HL-60/S4 (cell line): ENCODE data around the gene TTC28.

Experiments used
- in situ Hi-C: fragments of 300-500 bp; cut with MboI; formaldehyde crosslinking; loops from 2 replicates; pipeline ENCODE4 v1.14.3; 2022; ENCODE audit warnings: low sequenced_read_pairs

The TTC28 gene

GRCh38 chr22:28412109-28412508 is 267.5 kb downstream of the TTC28 start:
- in situ Hi-C loops: no loop called here

- in situ Hi-C loops: no loop called here
These were observed 268.5 kb downstream of the TTC28 start for GRCh38 chr22:28411125-28411524.

DNA sequence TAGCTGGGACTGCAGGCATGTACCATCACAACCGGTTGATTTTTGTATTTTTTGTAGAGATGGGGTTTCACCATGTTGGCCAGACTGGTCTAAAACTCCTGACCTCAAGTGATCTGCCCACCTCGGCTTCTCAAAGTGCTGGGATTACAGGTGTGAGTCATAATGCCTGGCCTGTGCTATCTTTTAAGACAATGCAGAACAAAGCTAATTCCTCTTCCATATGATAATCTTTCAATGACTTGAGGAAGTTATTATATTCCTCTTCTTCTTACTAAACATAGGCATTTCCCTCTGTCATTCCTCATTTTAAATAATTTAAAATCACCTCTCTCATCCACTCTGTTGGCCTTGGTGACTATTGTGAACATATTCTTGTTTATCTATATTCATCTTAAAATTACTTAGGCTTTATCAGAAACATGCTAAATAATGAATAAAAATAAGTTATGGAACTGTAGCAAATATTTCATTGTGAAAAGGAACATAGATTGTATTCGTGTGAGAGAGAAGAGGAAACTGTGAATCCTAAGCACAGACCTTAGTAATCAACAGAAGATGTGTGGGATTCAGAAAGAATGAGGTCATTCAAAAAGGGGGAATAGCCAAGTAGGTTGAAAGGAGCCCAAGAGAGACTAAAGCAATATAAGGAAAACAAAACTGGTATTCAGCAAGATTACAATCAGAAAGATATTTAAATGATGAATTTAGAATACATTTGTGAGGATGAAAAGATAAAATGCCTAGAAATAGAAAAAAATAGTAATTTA is 269.4 kb downstream of the TTC28 start:
- in situ Hi-C loops: no loop called here

DNA sequence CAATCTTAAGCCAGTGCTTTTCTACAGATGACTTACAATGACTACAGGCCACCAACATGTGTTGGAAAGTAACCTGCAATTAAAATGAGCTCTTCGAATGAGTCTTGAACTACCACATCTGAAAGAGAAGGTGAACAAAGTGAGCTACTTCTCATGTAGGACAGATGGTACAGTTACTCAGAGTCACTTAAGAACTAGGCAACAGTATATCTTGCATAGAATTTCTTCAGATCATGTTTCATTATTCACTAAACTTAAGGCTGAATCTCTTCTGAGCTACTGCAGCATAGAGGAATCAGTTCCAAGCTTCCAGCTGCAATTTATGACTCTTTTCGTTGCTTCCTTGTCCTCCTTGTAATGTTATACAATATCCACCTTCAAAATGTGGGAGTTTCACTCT is 270.9 kb downstream of the TTC28 start:
- in situ Hi-C loops: no loop called here

- in situ Hi-C loops: no loop called here
These were observed 272.0 kb downstream of the TTC28 start for GRCh38 chr22:28407645-28408044.

GRCh38 chr22:28406246-28406645 is 273.4 kb downstream of the TTC28 start:
- in situ Hi-C loops: no loop called here

DNA sequence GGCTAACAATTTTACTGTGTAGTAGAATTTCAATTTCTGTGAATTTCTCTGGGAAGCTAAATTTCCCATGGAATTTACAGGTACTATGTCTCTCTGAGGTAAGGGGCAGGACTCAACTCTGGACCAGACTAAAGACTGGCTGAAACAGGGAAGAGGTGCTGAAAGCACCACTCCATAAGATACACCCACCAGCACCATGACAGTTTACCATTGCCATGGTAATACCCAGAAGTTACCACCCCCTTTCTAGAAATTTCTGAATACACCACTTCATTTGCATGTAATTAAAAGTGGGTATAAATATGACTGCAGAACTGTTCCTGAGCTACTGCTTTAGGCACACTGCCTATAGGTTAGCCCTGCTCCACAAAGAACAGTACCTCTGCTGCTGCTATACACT is 274.1 kb downstream of the TTC28 start:
- in situ Hi-C loops: no loop called here

DNA sequence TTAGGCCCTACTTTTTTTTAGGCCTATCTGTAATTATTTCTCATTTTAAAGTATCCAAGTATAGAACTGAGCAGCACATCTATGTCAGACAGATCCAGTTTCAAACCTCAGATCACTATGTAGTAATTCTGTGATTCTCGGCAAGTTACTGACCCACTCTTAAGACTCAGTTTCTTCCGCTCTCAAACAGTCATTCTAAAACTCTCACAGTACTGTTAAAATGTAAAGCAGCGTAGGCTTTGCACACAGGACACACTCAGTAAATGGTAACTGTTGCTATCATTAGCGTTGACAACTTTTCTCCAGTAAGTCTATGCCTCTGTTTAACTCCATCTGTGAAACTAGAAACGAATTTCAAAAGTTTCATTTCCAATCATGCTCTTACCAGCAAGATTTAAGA is 277.1 kb downstream of the TTC28 start:
- in situ Hi-C loops: no loop called here

DNA sequence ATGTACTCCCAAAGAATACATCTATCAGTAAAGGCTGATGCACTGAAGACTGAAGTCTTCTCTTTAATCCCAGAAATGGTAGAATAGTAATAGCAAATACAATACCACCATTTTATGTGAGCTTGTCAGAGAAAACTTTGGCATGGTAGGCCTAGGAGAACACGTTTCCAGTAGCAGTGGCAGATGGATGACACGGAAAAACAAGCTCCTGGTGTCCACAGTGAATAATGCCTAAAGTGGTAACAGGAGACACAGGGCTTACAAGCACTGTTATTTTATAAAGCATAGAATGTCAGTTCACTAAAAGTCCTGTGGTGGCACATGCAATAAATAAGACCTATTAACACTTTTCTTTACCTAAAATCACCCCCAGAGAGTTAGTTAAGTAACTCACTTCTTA is 277.6 kb downstream of the TTC28 start:
- in situ Hi-C loops: no loop called here

- in situ Hi-C loops: no loop called here
These were observed 280.7 kb downstream of the TTC28 start for GRCh38 chr22:28398981-28399380.

- in situ Hi-C loops: no loop called here
These were observed 281.3 kb downstream of the TTC28 start for GRCh38 chr22:28398355-28398754.

- in situ Hi-C loops: no loop called here
These were observed 282.3 kb downstream of the TTC28 start for GRCh38 chr22:28397306-28397705.

DNA sequence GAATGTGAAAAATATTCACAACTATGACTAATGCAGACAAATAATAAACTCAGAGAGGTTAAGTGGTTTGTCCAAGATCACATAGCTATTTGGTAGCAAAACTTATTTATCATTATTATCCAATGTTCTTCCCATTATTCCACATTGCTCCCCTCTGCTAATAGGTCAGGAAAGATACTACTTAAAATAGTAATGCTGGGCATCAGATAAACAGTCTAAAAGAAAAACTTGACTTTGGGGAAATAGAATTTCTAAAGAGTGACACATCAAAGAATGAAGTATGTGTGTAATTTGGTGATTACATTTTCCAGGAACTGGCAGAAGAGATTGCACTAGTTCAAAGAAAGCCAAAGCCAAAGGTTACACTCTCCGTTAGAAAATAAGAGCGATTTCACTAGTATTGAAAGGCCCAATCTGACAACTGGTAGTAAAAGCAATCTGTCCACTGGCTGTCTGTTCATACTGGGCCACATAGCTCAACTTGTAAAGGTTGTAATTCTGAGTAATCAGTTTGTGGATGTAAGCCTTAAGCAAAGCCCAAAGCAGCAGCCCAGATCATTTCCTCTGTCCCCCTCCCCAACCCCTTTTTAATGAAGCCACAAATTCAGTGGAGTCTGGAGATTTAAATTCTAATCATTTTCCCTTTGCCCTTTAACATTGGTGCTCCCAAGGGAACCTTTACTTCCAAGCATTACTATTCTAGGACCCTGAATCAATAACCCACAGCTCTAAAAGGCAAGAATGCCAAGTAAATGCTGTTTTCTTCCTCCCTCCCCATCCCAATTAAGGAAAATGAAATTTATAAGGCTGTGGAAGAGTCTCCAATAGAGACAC is 283.5 kb downstream of the TTC28 start:
- in situ Hi-C loops: no loop called here

DNA sequence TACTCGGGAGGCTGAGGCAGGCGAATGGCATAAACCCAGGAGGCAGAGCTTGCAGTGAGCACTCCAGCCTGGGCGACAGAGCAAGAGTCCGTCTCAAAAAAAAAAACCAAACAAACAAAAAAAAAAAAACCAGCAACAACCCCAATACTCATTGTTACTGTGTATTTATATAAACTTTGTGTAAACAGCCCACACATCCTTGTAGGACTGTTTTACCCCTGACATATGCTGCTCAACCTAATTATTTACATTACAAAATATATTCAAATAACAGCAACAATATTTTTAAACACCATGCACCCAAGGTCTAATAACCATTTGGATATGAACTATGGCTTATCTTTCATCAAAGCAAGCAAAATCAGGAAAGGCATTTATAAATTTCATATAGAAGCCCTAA is 284.1 kb downstream of the TTC28 start:
- in situ Hi-C loops: no loop called here

DNA sequence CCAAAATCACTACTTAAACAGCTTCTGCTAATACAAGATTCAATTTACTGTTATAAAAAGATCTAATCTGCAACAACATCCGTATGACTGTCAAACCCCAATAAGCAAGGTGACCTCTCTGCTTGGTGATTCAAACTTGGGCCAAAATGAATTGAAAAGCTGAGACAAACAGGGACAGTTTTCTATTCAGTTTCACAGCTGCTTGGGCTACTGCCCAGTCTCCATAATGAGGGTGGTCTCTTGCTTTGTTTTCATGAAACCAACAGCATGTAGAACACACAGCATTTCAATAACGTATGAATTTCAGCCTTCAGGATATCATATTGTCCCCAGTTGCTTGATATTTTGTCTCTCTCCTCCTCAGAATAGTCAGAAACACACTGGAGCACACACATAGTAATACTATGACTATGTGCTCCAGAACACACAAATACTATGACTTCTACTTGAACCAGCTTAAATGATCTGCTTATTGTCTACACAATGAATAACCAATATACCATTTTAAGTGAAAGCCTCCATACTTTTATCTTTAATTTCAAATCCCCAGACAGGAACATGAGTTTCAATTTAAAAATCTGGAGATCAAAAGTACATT is 285.0 kb downstream of the TTC28 start:
- in situ Hi-C loops: no loop called here

GRCh38 chr22:28381429-28382167 is 298.0 kb downstream of the TTC28 start:
- in situ Hi-C loops: no loop called here

GRCh38 chr22:28379951-28380350 is 299.7 kb downstream of the TTC28 start:
- in situ Hi-C loops: no loop called here

- in situ Hi-C loops: no loop called here
These were observed 300.4 kb downstream of the TTC28 start for GRCh38 chr22:28379075-28379779.

GRCh38 chr22:28375761-28376534 is 303.7 kb downstream of the TTC28 start:
- in situ Hi-C loops: no loop called here

DNA sequence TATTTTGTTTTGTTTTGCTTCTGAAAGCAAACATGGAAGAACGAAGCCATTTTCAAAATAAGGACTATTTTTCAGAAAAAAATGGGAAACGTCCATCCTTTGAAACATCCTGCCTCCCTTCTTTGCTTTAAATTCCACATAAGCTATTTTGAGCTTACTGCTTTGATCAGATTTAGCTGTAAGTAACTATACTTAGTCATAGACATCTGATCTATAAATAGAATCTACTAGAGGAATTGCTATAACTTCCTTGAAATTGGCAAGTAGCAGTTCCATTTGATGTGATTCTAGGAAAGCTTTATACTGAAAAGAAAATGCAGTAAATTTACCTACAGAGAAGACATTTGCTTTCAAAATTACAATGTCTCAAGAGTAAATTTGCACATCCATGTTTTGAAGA is 305.8 kb downstream of the TTC28 start:
- in situ Hi-C loops: no loop called here
